GM19328 (cell line): ENCODE results near the gene PDE6B.
"Not testable (repeated sequence)": the region's sequence is repeated elsewhere in the genome, so short reads cannot be mapped to it uniquely, and the experiment has no call there.

ENCODE experiments used
- ATAC-seq: cut with Tn5 transposase; IDR thresholded peaks from one replicate; pipeline ENCODE4 v1.9.1; 2021; ENCODE audit warnings: mild to moderate bottlenecking, moderate library complexity; ENCODE audit not compliant: unreplicated experiment

Gene PDE6B

GRCh38 chr4:681736-682451 is 56.5 kb downstream of the PDE6B start:
- ATAC-seq: no peak

GRCh38 chr4:682490-683172 is 57.3 kb downstream of the PDE6B start:
- no peak for ATAC-seq

DNA sequence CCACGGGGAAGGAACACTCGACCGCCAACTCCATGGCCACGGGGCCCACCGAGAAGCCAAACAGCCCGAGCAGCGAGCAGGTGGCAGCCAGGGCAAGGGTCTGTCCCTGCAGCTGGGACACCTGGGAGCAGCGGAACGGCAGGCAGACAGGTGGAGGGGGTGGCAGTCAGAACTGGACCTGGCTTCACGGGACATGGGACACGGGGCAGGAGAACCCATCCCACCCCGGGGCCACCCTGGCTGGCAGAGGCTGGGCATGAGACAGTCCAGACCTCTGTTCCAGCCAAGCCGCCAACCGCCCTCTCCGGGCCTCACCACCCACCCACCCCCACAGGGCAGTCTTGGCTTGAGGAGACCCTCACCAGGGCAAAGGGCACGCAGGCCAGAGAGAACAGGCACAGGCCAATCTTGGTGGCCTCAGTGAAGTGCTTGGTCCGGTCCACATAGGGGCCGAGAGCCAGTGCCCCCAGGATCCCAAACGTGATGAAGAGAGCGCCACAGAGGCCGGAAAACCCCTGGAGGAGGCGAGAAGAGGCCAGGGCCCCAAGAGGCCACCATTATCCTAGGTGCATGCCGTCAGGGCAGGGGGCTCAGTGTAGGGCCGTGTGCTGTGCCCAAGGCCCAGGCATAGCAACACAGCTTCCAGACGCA is 58.0 kb downstream of the PDE6B start:
- ATAC-seq: no peak

GRCh38 chr4:683982-684622 is 58.7 kb downstream of the PDE6B start:
- no peak for ATAC-seq

DNA sequence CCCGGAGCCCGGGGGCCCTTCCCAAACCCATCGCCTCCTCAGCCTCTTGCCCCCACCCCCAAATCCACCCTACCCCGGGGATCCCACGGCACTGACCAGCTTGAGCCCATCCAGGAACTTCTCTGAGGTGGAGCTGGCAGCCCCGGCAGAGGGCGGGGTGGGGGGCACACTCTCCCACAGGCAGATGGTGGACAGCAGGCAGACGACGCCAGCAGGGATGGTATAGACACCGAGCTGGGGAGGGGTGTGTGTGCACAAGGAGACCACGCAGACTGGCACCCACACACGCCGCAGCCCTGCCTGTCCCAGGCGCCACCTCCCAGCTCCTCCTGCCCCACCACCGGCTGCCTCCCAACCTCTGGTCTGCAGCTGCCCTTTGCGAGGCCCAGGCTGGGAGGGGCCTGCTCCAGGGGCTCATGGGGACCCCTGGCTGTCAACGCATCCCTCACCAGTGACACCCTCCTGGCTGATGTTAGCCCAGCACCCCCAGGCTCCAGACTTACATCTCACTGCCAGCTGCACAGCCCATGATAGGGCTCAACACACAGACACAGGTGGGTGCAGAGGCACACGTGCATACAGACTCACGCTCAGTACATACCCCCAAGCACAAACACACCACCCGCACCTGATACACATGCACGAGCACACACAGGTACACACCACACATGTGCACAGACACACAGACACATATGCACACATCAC is 59.4 kb downstream of the PDE6B start:
- ATAC-seq: no peak

DNA sequence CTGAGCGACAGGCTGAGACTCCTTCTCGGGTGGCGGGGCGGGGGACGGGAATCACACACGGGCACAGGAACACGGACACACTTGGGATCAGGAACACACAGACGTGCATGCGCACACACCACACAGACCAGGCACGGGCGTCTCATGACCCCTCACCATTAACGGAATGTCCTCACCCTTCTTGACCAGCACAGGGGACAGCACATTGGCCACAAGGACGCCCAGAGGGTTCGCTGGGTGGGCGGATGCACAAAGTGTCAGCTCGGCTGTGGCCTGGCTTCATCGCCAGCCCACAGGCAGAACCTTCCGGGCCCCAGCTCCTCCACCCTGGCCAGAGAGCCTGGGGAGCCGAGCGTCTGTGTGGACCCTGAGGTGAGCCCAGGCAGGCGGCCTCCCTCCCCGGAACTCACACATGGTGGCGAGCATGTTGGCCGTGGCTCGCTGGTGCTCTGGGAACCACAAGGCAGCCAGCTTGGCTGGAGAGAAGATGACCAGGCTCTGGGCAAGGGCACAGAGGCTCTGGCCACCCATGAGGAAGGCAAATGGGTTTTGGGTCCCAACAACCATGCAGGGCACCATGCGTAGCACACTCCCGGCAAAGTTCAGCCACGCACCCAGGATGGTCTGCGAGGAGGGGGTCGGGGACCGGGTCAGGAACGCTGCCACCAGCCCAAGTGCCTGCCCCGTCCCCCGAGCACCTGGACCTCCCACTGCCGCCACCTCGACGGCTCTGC is 60.5 kb downstream of the PDE6B start:
- ATAC-seq: no peak

DNA sequence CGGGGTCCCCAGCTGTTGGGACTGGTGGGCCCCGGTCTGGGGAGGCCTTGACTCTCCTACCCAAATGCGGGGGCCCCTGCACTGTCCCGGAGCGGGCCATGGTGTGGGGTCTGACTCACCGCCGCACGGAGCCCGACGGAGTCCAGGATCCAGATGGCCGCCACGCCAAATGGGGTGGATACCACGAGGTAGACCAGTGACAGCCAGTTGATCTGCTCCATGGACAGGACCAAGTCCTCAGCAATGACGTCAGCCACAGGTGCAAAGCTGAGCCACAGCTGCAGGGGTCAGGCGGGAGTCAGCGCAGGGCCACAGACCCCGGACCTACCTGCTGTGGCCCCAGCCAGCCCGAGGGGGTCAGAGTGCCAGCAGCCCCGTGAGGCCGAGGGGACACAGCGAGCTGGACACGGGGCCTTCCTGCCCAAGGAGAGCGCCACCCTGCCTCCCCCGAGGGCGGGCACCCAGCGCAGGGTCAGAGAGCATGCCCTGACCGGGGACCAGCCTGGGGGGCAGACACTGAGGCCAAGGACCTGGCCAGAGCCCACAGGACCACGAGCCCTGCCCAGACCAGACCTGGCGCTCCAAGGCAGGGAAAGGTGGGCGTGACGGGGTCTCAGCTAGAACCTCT is 61.2 kb downstream of the PDE6B start:
- no peak for ATAC-seq

GRCh38 chr4:687048-687970 is 61.9 kb downstream of the PDE6B start:
- no peak for ATAC-seq

- no peak for ATAC-seq
Measured at GRCh38 chr4:687971-688853, 62.8 kb downstream of the PDE6B start.

GRCh38 chr4:688854-689681 is 63.7 kb downstream of the PDE6B start, which contains the start of gene SLC49A3:
SLC49A3 (minus strand) TSS chr4:689151; CDS start chr4:689127, 24 bp downstream.
- ATAC-seq: no peak

DNA sequence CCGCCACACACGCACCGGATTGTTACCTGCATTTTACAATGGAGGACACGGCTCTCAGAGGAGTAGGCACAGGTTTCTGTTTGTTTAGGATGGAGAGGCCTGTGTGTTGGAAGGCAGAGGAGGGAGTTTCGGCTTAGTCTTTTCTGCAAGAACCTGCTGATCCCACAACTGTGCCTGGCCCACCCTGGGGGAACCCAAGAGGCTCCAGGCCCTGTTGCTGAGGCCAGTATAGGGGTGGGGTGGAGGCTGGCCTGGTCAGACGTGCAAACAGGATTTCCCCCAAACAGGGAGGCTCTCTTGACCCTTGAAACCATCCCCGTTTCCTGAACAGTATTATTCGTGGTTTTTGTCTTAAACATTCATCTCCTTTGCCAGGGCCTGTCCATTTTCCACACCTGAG is 64.3 kb downstream of the PDE6B start:
- ATAC-seq: no peak

- no peak for ATAC-seq
Measured at GRCh38 chr4:692771-693554, 67.6 kb downstream of the PDE6B start.

- not testable (repeated sequence) for ATAC-seq
Measured at GRCh38 chr4:694341-694940, 69.1 kb downstream of the PDE6B start.

DNA sequence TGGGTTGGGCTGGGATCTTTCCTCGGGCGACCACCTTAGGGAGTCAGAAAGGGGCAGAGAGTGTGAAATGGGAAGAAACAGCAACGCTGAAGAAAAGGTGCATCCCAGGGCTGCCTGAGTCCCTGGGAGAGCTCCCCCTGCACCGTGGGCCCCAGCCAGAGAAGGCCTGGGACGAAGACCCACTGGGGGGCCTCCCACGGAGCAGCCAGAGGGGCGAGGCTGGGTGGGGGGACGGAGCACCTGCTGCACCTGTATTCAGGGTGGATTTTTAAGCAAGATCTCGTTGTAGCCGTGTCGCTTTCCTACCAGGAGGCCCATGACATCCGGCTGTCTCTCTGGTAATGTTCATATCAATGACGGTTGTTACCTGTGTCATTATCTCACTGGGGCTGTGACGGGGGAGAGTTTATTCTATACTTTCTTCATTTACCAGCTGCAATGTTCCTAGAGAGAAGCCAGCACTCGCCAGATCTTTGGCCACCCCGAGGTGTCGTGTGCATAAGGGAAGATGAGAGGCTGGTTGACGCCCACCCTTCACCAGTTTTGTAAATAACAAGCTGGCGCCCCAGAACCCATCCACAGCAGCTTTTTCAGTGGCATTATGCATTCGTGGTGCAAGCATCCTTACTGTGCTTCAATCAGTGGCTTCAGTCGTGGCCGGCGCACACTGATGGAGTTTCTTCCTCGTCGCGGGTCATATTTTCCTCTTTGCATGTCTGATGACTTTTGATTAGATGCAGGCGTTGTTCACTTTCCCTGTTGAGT is 74.6 kb downstream of the PDE6B start:
- ATAC-seq: no peak
